ENCODE results near the gene GGT1. TPM values are rescaled to one million over a fixed set of nuclear protein-coding genes. Genes with fewer than 3 reads are reported as not detected.
"Not testable (repeated sequence)": the region's sequence is repeated elsewhere in the genome, so short reads cannot be mapped to it uniquely, and the experiment has no call there.

Gene GGT1
- total and polyA plus RNA-seq, 2 experiments from 2014 or later, result 17.2 to 20.4 TPM

DNA sequence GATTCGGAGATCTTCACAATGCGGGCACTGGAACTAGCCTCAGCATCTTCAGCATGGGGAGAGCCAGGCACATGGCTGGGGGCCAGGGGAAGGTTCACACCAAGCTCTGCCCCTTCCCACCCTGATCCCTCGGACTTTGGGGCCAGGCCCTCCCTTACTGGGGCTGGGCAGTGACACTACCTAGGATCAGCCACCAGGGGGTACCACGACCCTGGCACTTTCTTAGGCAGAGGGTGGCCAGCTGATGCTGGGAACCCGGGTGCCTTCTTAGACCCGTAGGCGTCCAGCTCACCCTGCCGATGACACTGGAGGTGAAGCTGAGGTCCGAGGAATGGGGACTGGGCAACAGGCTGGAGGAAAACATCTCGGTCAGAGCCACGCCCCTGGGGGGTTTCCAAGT, 26.1 kb downstream of the GGT1 start:
- peak; percentile 19 to 50 for DNase-seq (ENCODE audit: low read depth in 1 of 2, low spot score in 1 of 2)
- peak; percentile 39 for TF ChIP-seq CTCF (IDR thresholded peaks at IDR 0.05; ENCODE audit: low read depth, low read length)
- H3K9me3 ChIP-seq (ENCODE audit: low read depth); H3K27ac ChIP-seq; H3K4me1 ChIP-seq (ENCODE audit: low read depth); H3K36me3 ChIP-seq; H3K27me3 ChIP-seq; H3K4me3 ChIP-seq: not testable (repeated sequence)

- H3K27ac ChIP-seq, result peak overlapping the region; percentile 43
- H3K36me3 ChIP-seq; H3K9me3 ChIP-seq (ENCODE audit: low read depth); H3K27me3 ChIP-seq; H3K4me1 ChIP-seq (ENCODE audit: low read depth); H3K4me3 ChIP-seq: not testable (repeated sequence)
- peak in 1 of 2 donors; percentile 36 for DNase-seq (ENCODE audit: low read depth in 1 of 2, low spot score in 1 of 2)
Measured at GRCh38 chr22:24630812-24631427, 27.9 kb downstream of the GGT1 start.

DNA sequence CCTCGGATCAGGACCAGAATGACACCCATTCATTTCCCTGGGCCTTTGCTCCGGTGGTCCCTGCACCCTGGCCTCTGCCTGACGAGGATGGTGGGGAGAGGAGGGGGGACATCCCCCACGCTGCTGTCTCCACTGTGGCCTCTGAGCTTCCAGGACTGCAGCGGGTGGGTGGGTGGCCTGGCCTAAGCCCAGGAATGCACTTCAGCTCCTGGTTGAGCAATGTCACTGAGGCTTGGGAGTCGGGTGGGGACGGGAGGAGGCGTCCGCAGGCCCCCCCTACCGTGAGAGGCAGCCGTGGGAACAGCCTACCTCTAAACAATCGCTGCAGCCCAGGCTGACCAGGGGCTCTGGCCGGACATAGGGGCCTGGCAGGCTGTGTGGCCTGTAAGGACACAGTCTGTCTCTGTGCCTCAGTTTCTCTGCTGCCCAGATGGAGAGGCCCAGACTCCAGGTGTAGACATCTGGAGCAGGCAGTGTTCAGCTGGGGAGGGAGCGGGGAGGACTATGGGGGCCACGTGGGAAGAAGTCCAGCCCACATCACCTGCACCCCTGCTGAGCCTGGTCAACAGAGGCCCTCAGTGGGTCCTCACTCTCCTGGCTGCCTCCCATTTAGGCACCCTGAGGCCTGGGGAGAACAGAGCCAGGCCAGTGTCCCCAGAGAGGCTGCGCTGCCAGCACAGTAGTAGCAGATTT, 28.6 kb downstream of the GGT1 start:
- DNase-seq (ENCODE audit: low read depth in 1 of 2, low spot score in 1 of 2), result peak in 1 of 2 donors; percentile 67
- peak overlapping the region; percentile 43 for H3K27ac ChIP-seq

DNA sequence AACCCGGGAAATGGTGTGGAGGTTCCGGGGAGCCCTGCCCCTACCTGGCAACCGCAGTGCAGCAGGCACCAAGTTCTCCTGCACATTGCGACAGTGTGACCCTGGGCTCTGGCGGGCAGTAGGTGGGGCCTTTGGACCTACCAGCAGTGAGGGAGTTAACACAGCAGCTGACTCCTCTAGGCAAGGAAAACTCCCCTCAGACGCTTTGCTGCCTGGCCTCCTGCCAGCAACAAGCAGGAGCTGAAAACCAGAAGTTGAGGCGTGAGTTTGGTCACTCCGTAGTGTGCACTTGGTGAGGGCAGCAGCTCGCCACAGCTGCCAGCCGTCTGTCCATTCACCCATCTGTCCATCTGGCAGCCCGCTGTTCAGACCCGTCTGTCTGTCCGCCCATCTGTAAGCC, 29.6 kb downstream of the GGT1 start:
- peak; percentile 28 to 63 for DNase-seq (ENCODE audit: low read depth in 1 of 2, low spot score in 1 of 2)
- not testable (repeated sequence) for H3K27me3 ChIP-seq; H3K4me3 ChIP-seq; H3K4me1 ChIP-seq (ENCODE audit: low read depth); H3K27ac ChIP-seq; H3K36me3 ChIP-seq; H3K9me3 ChIP-seq (ENCODE audit: low read depth)

More for the DNA sequence above, 28.6 kb downstream of the GGT1 start:
- H3K4me3 ChIP-seq; H3K27me3 ChIP-seq; H3K9me3 ChIP-seq (ENCODE audit: low read depth); H3K4me1 ChIP-seq (ENCODE audit: low read depth); H3K36me3 ChIP-seq: not testable (repeated sequence)

DNA sequence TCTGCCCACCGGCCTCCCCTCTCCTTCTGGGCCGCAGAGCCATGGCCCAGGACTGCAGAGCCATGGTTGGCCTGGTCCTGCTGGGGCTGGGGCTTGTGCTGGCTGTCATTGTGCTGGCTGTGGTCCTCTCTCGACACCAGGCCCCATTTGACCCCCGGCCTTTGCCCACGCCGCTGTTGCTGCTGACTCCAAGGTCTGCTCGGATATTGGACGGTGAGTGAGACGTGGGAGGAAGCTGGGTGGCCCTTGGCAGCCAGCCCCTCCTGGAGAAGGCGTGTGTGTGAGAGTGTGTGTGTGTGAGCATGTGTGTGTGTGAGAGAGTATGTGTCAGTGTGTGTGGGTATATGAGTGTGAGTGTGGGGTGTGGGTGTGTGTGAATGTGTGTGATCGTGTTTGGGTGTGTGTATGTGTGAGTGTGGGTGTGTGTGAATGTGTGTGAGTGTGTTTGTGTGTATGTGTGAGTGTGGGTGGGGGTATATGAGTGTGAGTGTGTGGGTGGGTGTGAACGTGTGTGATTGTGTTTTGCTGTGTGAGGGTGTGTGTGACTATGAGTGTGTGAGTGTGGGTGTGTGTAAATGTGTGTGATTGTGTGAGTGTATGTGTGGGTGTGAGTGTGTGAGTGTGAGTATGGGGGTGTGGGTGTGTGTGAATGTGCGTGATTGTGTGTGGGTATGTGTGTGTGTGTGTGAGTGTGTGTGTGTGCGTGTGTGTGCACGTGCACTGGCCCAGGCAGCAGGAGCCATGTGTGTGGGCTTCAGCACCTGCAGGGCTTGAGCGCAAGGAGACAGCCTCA, 30.4 kb downstream of the GGT1 start:
- not testable (repeated sequence) for H3K27me3 ChIP-seq; H3K4me1 ChIP-seq (ENCODE audit: low read depth); H3K36me3 ChIP-seq; H3K4me3 ChIP-seq; H3K27ac ChIP-seq; H3K9me3 ChIP-seq (ENCODE audit: low read depth)
- DNase-seq (ENCODE audit: low read depth in 1 of 2, low spot score in 1 of 2), result peak in 1 of 2 donors; percentile 58

GRCh38 chr22:24634776-24635389, 31.9 kb downstream of the GGT1 start:
- not testable (repeated sequence) for H3K27me3 ChIP-seq; H3K36me3 ChIP-seq; H3K4me1 ChIP-seq (ENCODE audit: low read depth); H3K9me3 ChIP-seq (ENCODE audit: low read depth); H3K4me3 ChIP-seq; H3K27ac ChIP-seq
- DNase-seq (ENCODE audit: low read depth in 1 of 2, low spot score in 1 of 2), result peak in 1 of 2 donors; percentile 8
- TF ChIP-seq CTCF (IDR thresholded peaks at IDR 0.05; ENCODE audit: low read depth, low read length), result peak; percentile 35

DNA sequence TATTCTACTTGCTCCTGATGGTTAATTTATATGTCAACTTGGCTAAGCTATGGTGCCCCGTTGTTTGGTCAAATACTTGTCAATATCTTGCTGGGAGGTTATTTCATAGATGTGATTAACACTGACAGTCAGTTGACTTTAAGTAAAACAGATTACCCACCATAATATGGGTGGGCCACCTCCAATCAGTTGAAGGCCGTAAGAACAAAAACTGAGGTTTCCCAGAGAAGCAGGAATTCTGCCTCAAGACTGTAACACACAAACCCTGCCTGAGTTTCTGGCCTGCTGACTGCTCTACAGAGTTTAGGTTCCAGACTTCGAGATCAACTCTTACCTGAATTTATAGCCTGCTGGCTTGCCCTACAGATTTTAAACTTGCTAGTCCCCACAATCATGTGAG, 33.5 kb downstream of the GGT1 start:
- not testable (repeated sequence) for H3K27me3 ChIP-seq

DNA sequence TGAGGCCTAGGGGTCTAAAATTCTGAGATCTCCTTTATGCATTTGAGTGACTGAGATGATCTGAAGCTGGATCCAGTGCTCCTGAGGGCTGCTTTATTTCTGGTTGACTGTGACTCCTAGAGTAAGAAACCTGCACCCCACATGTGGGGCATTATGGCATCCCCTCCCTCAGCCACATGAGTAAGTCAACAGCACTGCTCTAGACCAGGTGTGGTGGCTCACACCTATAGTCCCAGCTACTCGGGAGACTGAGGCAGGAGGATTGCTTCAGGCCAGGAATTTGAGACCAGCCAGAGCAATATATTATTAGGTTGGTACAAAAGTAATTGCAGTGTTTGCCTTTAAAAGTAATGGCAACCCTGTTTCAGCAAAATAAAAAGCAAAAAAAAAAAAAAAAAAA, 39.3 kb downstream of the GGT1 start:
- H3K4me1 ChIP-seq (ENCODE audit: low read depth); H3K9me3 ChIP-seq (ENCODE audit: low read depth); H3K36me3 ChIP-seq; DNase-seq (ENCODE audit: low read depth in 1 of 2, low spot score in 1 of 2); H3K27me3 ChIP-seq; H3K27ac ChIP-seq; H3K4me3 ChIP-seq: not testable (repeated sequence)

More for the DNA sequence above, 33.5 kb downstream of the GGT1 start:
- not testable (repeated sequence) for H3K36me3 ChIP-seq; H3K4me3 ChIP-seq; H3K4me1 ChIP-seq (ENCODE audit: low read depth); H3K9me3 ChIP-seq (ENCODE audit: low read depth); H3K27ac ChIP-seq; DNase-seq (ENCODE audit: low read depth in 1 of 2, low spot score in 1 of 2)

DNA sequence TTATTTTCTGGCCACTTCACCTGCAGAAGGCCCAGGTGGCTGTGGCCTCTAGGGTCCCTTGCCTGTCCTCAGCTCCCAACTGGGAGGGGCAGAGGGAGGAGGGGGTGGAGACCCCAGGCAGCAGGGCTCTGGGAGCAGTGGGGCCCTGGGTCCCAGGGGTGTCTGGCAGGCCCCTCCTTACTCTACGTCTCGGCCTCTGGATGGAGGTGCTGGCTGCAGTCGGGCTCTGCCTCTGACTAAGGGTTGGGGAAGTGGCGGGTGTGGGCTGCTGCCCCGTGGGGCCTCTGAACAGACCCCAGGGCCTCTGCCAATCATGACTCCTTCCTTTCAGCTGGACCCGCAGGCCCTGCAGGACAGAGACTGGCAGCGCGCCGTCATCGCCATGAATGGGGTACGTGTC, 41.4 kb downstream of the GGT1 start:
- not testable (repeated sequence) for H3K27me3 ChIP-seq; DNase-seq (ENCODE audit: low read depth in 1 of 2, low spot score in 1 of 2); H3K9me3 ChIP-seq (ENCODE audit: low read depth); H3K4me3 ChIP-seq; H3K27ac ChIP-seq; H3K36me3 ChIP-seq; H3K4me1 ChIP-seq (ENCODE audit: low read depth)

DNA sequence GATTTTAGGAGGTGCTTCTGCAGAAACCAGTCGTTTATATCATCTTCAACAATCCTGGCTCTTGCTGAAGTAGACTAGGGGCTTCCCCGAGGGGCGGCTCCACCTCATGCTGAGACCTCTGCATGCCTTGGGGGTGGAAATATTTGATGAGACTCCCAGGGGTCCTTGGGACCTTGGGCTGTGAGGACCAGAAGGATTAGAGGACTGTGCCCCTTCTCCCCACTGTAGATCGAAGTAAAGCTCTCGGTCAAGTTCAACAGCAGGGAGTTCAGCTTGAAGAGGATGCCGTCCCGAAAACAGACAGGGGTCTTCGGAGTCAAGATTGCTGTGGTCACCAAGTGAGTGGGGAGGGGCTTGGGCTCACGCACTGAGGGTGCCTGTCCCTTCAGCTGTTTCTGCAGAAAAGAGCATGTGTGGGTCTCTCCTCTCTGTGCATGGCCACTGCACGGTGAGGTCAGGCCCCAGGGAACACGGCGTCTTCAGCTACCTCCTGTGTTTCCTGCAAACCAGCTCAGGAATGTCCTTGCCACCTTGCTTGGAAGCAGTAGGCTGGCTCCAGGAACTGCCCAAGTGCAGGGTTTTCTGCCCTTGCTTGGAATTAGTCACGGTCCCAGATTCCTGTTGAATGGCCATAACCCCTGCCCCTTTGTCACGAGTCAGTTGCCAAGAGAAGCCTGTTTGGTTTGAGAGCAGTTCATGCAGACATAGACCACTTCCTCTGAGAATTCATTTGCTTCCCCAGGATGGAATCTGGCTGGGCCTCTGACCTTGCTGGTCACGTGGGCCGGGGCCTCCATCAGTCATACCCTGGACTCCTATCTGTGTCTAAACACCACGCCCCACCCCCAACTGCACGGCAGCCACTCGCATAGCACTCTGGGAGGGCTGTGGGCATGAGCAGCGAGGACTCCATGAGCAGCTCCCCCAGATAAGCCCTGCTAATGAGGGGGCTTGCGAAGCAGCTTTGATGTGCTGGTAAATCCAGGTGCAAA, 42.7 kb downstream of the GGT1 start:
- H3K27me3 ChIP-seq; H3K4me1 ChIP-seq (ENCODE audit: low read depth); H3K4me3 ChIP-seq; DNase-seq (ENCODE audit: low read depth in 1 of 2, low spot score in 1 of 2); H3K36me3 ChIP-seq; H3K9me3 ChIP-seq (ENCODE audit: low read depth): not testable (repeated sequence)
- peak overlapping the region; percentile 69 for H3K27ac ChIP-seq

DNA sequence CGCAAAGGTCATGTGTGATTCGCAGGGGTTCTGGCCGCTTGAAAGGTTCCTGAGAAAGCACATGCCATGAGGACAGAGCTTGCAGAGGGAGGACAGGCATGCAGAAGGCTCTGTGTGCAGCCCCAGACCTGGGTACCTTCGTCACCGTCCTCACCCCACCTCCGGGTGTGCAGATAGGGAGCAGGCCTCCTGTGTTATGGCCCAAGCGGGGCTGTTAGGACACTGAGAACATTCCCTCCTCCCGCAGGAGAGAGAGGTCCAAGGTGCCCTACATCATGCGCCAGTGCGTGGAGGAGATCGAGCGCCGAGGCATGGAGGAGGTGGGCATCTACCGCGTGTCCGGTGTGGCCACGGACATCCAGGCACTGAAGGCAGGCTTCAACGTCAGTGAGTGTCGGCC, 43.8 kb downstream of the GGT1 start:
- not testable (repeated sequence) for H3K4me1 ChIP-seq (ENCODE audit: low read depth); H3K4me3 ChIP-seq; DNase-seq (ENCODE audit: low read depth in 1 of 2, low spot score in 1 of 2); H3K9me3 ChIP-seq (ENCODE audit: low read depth); H3K27me3 ChIP-seq; H3K36me3 ChIP-seq
- H3K27ac ChIP-seq, result peak overlapping the region; percentile 50
